Left ventricle myocardium inferior (tissue), 1 donor: ENCODE measurements around the gene LRRTM3. TPM values are rescaled to one million over a fixed set of nuclear protein-coding genes. Genes with fewer than 3 reads are reported as not detected.

ENCODE experiments used
- DNase-seq: peaks from one replicate; pipeline ENCODE4 v3.0.0-alpha.2; 2020
- H3K27ac ChIP-seq: fragments of 200-600 bp; replicated peaks from 2 replicates; pipeline ENCODE4 v1.8.0; 2021
- H3K27me3 ChIP-seq: fragments of 200-600 bp; 2 replicates; pipeline ENCODE4 v1.8.0; 2021; ENCODE audit warnings: low read depth
- H3K36me3 ChIP-seq: fragments of 200-600 bp; 2 replicates; pipeline ENCODE4 v1.8.0; 2021
- H3K4me1 ChIP-seq: fragments of 200-600 bp; 2 replicates; pipeline ENCODE4 v1.8.0; 2021
- H3K4me3 ChIP-seq: fragments of 200-600 bp; 2 replicates; pipeline ENCODE4 v1.8.0; 2021; ENCODE audit warnings: mild to moderate bottlenecking, moderate library complexity
- H3K9me3 ChIP-seq: fragments of 200-600 bp; replicated peaks from 2 replicates; pipeline ENCODE4 v1.8.0; 2021
- CTCF ChIP-seq: fragments of 200-600 bp; IDR thresholded peaks from 2 replicates; pipeline ENCODE4 v1.8.0; 2021; ENCODE audit warnings: antibody characterized with exemption, mild to moderate bottlenecking, borderline replicate concordance
- intact Hi-C: fragments of 100-400 bp; cut with micrococcal nuclease; formaldehyde crosslinking; loops from one replicate; pipeline ENCODE4 v1.11.0; 2022
- total RNA-seq: library from RNA; stranded (reverse); fragmentation: NEBNext Ultra II Directional; extraction: Animal tissue kit (Norgen Biotek cat#: 25700); gene quantifications from one replicate; pipeline ENCODE4 v1.2.1, GENCODE V29; 2021
- donor health status: DM: no; HTN: yes; CAD: no; lungs with severe emphysema.

LRRTM3 gene
- total RNA-seq, 1 donor from 2014 or later, result not detected

DNA sequence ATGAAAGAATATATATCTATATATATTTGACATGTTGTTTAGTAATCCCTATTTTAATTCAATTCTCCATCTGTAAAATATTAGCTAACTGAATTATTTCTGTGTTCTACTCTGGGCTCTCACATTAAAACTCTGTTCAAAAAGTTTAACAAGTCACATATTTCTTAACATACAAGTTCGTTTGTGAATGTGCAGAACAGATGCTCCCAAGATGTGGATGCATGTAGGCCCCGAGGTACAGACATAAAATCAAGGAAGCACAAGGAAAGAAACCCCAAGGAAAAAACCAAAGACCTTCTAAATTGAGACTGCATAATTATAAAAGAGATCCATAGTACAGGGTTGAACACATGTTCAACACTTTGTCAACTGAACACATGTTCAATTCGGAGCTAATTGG, 175.1 kb downstream of the LRRTM3 start:
- Histone ChIP-seq H3K36me3 (no peaks in the 10 kb centered on the region), H3K27me3 (no peaks in the 10 kb centered on the region), H3K27ac (no peak overlapping the region), H3K4me3 (no peak overlapping the region), H3K4me1 (no peaks in the 10 kb centered on the region), H3K9me3 (no peaks in the 10 kb centered on the region)
- TF ChIP-seq CTCF, result no peak
- intact Hi-C loops, result no loop called here
- no peak for DNase-seq

DNA sequence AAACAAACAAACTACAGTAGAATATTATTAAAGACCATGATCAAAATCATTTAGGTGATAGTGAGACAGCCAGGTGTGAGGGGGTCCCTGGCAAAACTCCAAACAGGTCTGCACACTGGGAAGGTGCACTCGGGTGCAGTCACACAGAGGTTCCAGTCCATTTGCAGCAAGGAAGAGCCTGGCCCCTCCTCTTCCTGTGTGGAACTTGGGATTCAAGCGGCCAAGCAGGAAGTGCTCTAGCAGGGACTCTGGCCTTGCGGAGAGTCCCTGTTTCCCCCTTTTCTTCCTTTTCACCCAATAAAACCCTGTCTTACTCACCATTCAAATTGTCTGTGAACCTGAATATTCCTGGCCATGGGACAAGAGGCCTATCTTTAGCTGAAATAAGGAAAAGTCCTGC, 181.8 kb downstream of the LRRTM3 start:
- Histone ChIP-seq H3K27me3 (no peaks in the 10 kb centered on the region), H3K4me3 (no peak overlapping the region), H3K27ac (no peak overlapping the region), H3K4me1 (no peaks in the 10 kb centered on the region), H3K9me3 (no peaks in the 10 kb centered on the region), H3K36me3 (no peaks in the 10 kb centered on the region)
- TF ChIP-seq CTCF, result no peak
- no peak for DNase-seq
- intact Hi-C loops, result no loop called here

- TF ChIP-seq CTCF, result no peak
- no peak for DNase-seq
- Histone ChIP-seq H3K4me3 (no peak overlapping the region), H3K27ac (no peak overlapping the region), H3K4me1 (no peaks in the 10 kb centered on the region), H3K36me3 (no peaks in the 10 kb centered on the region), H3K9me3 (no peaks in the 10 kb centered on the region), H3K27me3 (no peaks in the 10 kb centered on the region)
- intact Hi-C loops, result no loop called here
Observed at GRCh38 chr10:67110286-67110685, 184.4 kb downstream of the LRRTM3 start.

GRCh38 chr10:67112765-67113164, 186.9 kb downstream of the LRRTM3 start:
- intact Hi-C loops, result no loop called here
- Histone ChIP-seq H3K4me1 (peaks cover 20% of the 10 kb centered on the region), H3K36me3 (no peaks in the 10 kb centered on the region), H3K27ac (no peak overlapping the region), H3K9me3 (no peaks in the 10 kb centered on the region), H3K4me3 (no peak overlapping the region), H3K27me3 (no peaks in the 10 kb centered on the region)
- TF ChIP-seq CTCF, result no peak
- DNase-seq, result no peak

GRCh38 chr10:67114945-67115344, 189.1 kb downstream of the LRRTM3 start:
- Histone ChIP-seq H3K27ac (no peak overlapping the region), H3K27me3 (no peaks in the 10 kb centered on the region), H3K36me3 (no peaks in the 10 kb centered on the region), H3K4me1 (peaks cover 23% of the 10 kb centered on the region), H3K4me3 (no peak overlapping the region), H3K9me3 (no peaks in the 10 kb centered on the region)
- TF ChIP-seq CTCF, result no peak
- intact Hi-C loops, result no loop called here
- DNase-seq, result no peak

GRCh38 chr10:67115972-67116371, 190.1 kb downstream of the LRRTM3 start:
- Histone ChIP-seq H3K9me3 (no peaks in the 10 kb centered on the region), H3K4me1 (peaks cover 23% of the 10 kb centered on the region), H3K27me3 (no peaks in the 10 kb centered on the region), H3K4me3 (no peak overlapping the region), H3K27ac (no peak overlapping the region), H3K36me3 (no peaks in the 10 kb centered on the region)
- intact Hi-C loops, result no loop called here
- no peak for DNase-seq
- no peak for TF ChIP-seq CTCF
